ENCODE measurements around the gene ALG10. TPM values are rescaled to one million over a fixed set of nuclear protein-coding genes. Genes with fewer than 3 reads are reported as not detected.

Gene ALG10
- total RNA-seq, 1 experiment from 2014 or later, result 13.0 TPM

DNA sequence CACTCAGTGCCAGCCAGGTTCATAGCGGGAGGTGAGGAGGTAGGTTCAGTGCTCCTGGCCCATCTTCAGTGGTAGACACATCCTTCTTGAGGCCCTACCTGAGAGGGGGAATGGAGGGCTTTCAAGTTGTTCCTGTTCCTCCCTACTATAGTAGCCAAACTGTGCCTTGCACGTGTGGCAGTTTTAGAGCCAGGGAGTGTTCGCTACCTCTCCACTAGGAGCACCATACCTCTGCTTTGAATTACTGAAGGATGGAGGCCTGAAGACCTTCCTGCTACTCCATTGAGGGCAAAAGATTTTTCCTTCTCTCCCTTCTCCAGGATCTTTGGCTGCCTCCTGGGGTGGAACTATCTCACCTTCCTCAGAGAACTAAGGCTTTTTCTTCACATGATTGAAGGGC, 5.9 kb upstream of the ALG10 start:
- no peak overlapping the region for H3K9ac ChIP-seq (ENCODE audit: extremely low read depth, insufficient read length, low read length)
- no peak overlapping the region for H2AK5ac ChIP-seq (ENCODE audit: insufficient read length, low read length)
- no peak overlapping the region for H2BK15ac ChIP-seq (ENCODE audit: low read depth, low read length)
- H3K4me1 ChIP-seq (ENCODE audit: insufficient read depth, low read length), result no peaks in the 10 kb centered on the region
- H3K27ac Mint-ChIP-seq, result no peak overlapping the region
- no peaks in the 10 kb centered on the region; a peak in 1 of 5 replicates for H3K9me3 Mint-ChIP-seq
- H3K27ac ChIP-seq (ENCODE audit: insufficient read length, low read depth, low read length), result no peak overlapping the region
- no peaks in the 10 kb centered on the region for H4K20me1 ChIP-seq (ENCODE audit: control insufficient read depth, insufficient read depth, insufficient read length)
- H3K23me2 ChIP-seq (ENCODE audit: insufficient read length, low read depth, low read length, poor library complexity, severe bottlenecking), result no peaks in the 10 kb centered on the region
- H4K5ac ChIP-seq (ENCODE audit: insufficient read length, low read depth, low read length), result peak overlapping the region; percentile 68
- no peaks in the 10 kb centered on the region for H3K27me3 ChIP-seq (ENCODE audit: insufficient read depth, low read length)
- no peak overlapping the region for H2BK12ac ChIP-seq (ENCODE audit: insufficient read length, low read depth, low read length)
- DNase-seq, result peak; percentile 43
- no peak overlapping the region for H2AFZ ChIP-seq (ENCODE audit: low read length)
- H3K79me1 ChIP-seq (ENCODE audit: insufficient read depth, low read depth, low read length, poor library complexity, severe bottlenecking), result no peaks in the 10 kb centered on the region
- H3K4me2 ChIP-seq (ENCODE audit: insufficient read depth, insufficient read length, low read length), result no peak overlapping the region
- no peak overlapping the region for H3K14ac ChIP-seq (ENCODE audit: insufficient read depth, low read length)
- TF ChIP-seq CTCF (conservative IDR thresholded peaks at IDR 0.05), result peak; percentile 50; the same call in 2 of the 3 replicates
- H4K91ac ChIP-seq (ENCODE audit: insufficient read length, low read depth, low read length), result no peak overlapping the region
- H4K8ac ChIP-seq (replicated peaks; ENCODE audit: insufficient read length, low read depth, low read length), result no peak overlapping the region
- H3K56ac ChIP-seq (ENCODE audit: insufficient read length, low read depth, low read length), result no peak overlapping the region
- H3K36me3 Mint-ChIP-seq (ENCODE audit: insufficient read depth in 1 of 3, low read depth in 3 of 3), result no peaks in the 10 kb centered on the region
- no peak overlapping the region for H3T11ph ChIP-seq (ENCODE audit: low read length)
- no peaks in the 10 kb centered on the region for H3K4me1 Mint-ChIP-seq
- no peak overlapping the region for H3K4ac ChIP-seq (ENCODE audit: low read depth, low read length)
- no peak overlapping the region for H2BK120ac ChIP-seq (ENCODE audit: low read depth, low read length, poor library complexity, severe bottlenecking)
- no peak overlapping the region for H2BK5ac ChIP-seq (ENCODE audit: insufficient read length, low read length)
- no peak overlapping the region for H3K23ac ChIP-seq (ENCODE audit: insufficient read length, low read depth, low read length)
- H3K79me2 ChIP-seq (ENCODE audit: insufficient read depth, low read length), result no peaks in the 10 kb centered on the region
- no peaks in the 10 kb centered on the region for H3K9me3 ChIP-seq (ENCODE audit: control insufficient read depth, low read depth, low read length)
- WGBS (ENCODE audit: extremely low coverage, insufficient read length, low lambda C conversion rate), result no CpG with 5 or more reads among the region's 3 CpGs
- H3K4me3 Mint-ChIP-seq, result no peak overlapping the region
- no peaks in the 10 kb centered on the region for H3K27me3 Mint-ChIP-seq (ENCODE audit: low read depth)
- no peak overlapping the region for H2BK20ac ChIP-seq (ENCODE audit: low read depth, low read length, poor library complexity, severe bottlenecking)
- H3K18ac ChIP-seq (ENCODE audit: insufficient read length, low read depth, low read length), result no peak overlapping the region

All from H9 (cell line).